ENCODE measurements around the gene FBXL20.

Gene FBXL20

DNA sequence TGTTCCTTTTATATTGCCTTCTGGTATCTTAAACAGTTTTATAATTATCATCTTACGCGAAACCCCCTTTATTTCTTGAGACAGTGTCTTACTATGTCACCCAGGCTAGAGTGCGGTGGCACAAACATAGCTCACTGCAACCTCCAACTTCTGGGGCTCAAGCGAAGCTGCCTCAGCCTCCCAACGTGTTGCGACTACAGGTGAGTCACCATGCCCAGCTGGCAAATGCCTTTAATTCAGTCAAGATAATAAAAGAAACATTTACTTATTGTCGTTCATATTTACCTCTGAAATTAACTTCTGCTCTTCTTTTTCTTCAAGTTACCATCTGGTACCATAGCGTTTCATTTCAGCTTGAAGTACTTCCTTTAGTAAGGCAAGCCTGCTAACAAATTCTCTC lies 43.9 kb downstream of the FBXL20 start:
- H3K9me3 ChIP-seq (ENCODE audit: control insufficient read depth, insufficient read depth, low read depth, low read length): no peaks in the 10 kb centered on the region
- peaks cover 5% of the 10 kb centered on the region; the same call in 1 of the 2 replicates for H3K4me1 ChIP-seq (ENCODE audit: control insufficient read depth, insufficient read depth, low read length)
- TF ChIP-seq MYNN (tag by site-specific recombination; IDR thresholded peaks at IDR 0.05; ENCODE audit: borderline replicate concordance) (no peak), MZF1 (tag by site-specific recombination; IDR thresholded peaks at IDR 0.05; ENCODE audit: borderline replicate concordance) (no peak), ZNF16 (tag by site-specific recombination; IDR thresholded peaks at IDR 0.05; ENCODE audit: low read depth) (no peak), WT1 (tag by site-specific recombination; IDR thresholded peaks at IDR 0.05) (no peak), HOXD13 (CRISPR knock-in tag; IDR thresholded peaks at IDR 0.05; ENCODE audit: borderline replicate concordance) (no peak), ZNF146 (tag by site-specific recombination; IDR thresholded peaks at IDR 0.05) (no peak), ZNF571 (tag by site-specific recombination; IDR thresholded peaks at IDR 0.05) (no peak), ZNF404 (tag by site-specific recombination; IDR thresholded peaks at IDR 0.05) (no peak), ZNF530 (tag by site-specific recombination; IDR thresholded peaks at IDR 0.05; ENCODE audit: low read depth) (no peak), ZNF324 (tag by site-specific recombination; IDR thresholded peaks at IDR 0.05) (no peak)
- TF ChIP-seq, protein P1, sequence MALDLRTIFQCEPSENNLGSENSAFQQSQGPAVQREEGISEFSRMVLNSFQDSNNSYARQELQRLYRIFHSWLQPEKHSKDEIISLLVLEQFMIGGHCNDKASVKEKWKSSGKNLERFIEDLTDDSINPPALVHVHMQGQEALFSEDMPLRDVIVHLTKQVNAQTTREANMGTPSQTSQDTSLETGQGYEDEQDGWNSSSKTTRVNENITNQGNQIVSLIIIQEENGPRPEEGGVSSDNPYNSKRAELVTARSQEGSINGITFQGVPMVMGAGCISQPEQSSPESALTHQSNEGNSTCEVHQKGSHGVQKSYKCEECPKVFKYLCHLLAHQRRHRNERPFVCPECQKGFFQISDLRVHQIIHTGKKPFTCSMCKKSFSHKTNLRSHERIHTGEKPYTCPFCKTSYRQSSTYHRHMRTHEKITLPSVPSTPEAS (tag by site-specific recombination; IDR thresholded peaks at IDR 0.05): no peak
- TF ChIP-seq, protein P2, sequence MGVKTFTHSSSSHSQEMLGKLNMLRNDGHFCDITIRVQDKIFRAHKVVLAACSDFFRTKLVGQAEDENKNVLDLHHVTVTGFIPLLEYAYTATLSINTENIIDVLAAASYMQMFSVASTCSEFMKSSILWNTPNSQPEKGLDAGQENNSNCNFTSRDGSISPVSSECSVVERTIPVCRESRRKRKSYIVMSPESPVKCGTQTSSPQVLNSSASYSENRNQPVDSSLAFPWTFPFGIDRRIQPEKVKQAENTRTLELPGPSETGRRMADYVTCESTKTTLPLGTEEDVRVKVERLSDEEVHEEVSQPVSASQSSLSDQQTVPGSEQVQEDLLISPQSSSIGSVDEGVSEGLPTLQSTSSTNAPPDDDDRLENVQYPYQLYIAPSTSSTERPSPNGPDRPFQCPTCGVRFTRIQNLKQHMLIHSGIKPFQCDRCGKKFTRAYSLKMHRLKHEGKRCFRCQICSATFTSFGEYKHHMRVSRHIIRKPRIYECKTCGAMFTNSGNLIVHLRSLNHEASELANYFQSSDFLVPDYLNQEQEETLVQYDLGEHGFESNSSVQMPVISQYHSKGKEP (tag by site-specific recombination; IDR thresholded peaks at IDR 0.05): no peak
- no peak overlapping the region for H3K27ac ChIP-seq (ENCODE audit: extremely low read depth, low read depth, low read length)
- ChIA-PET POLR2A (no interaction called here), CTCF (no interaction called here)
- no peak overlapping the region for H3K4me3 ChIP-seq (ENCODE audit: low read depth, low read length)
- no peaks in the 10 kb centered on the region; a peak in 1 of 3 replicates for H3K36me3 ChIP-seq (ENCODE audit: control insufficient read depth in 2 of 2, insufficient read depth in 1 of 2, low read length in 2 of 2)

DNA sequence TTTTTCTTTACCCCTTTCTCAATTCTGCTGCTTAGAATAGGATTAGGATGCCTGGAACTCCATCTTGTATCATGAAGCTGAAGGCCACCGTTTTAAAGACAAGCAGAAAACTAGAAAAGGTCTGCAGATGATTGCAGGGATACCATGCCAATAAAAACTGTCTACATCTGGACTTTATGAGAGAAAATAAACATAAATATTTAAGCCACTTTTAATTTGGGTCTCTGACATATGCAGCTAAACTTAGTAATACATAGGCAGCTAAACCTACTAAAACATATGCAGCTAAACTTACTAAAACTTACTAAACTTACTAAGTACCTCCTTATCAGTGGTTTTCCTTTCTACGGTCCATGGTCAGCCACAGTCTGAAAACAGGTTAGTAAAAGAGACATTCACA lies 48.4 kb downstream of the FBXL20 start:
- POLR2A ChIA-PET: interaction anchor here (0.6 to 1.0 kb wide), 2 partner anchors 10 to 108 kb away, joined by 3 to 5 read pairs; partner anchors contain the start of gene CDK12
- Histone ChIP-seq H3K4me3 (ENCODE audit: low read depth, low read length) (no peak overlapping the region), H3K4me1 (ENCODE audit: control insufficient read depth, insufficient read depth, low read length) (peaks cover 5% of the 10 kb centered on the region; the same call in 1 of the 2 replicates), H3K36me3 (ENCODE audit: control insufficient read depth in 2 of 2, insufficient read depth in 1 of 2, low read length in 2 of 2) (no peaks in the 10 kb centered on the region; a peak in 1 of 3 replicates), H3K27ac (ENCODE audit: extremely low read depth, low read depth, low read length) (no peak overlapping the region), H3K9me3 (ENCODE audit: control insufficient read depth, insufficient read depth, low read depth, low read length) (no peaks in the 10 kb centered on the region)
- TF ChIP-seq, protein P3, sequence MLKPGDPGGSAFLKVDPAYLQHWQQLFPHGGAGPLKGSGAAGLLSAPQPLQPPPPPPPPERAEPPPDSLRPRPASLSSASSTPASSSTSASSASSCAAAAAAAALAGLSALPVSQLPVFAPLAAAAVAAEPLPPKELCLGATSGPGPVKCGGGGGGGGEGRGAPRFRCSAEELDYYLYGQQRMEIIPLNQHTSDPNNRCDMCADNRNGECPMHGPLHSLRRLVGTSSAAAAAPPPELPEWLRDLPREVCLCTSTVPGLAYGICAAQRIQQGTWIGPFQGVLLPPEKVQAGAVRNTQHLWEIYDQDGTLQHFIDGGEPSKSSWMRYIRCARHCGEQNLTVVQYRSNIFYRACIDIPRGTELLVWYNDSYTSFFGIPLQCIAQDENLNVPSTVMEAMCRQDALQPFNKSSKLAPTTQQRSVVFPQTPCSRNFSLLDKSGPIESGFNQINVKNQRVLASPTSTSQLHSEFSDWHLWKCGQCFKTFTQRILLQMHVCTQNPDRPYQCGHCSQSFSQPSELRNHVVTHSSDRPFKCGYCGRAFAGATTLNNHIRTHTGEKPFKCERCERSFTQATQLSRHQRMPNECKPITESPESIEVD (tag by site-specific recombination; IDR thresholded peaks at IDR 0.05): peak; percentile 71
- TF ChIP-seq, protein P4, sequence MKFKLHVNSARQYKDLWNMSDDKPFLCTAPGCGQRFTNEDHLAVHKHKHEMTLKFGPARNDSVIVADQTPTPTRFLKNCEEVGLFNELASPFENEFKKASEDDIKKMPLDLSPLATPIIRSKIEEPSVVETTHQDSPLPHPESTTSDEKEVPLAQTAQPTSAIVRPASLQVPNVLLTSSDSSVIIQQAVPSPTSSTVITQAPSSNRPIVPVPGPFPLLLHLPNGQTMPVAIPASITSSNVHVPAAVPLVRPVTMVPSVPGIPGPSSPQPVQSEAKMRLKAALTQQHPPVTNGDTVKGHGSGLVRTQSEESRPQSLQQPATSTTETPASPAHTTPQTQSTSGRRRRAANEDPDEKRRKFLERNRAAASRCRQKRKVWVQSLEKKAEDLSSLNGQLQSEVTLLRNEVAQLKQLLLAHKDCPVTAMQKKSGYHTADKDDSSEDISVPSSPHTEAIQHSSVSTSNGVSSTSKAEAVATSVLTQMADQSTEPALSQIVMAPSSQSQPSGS (tag by site-specific recombination; IDR thresholded peaks at IDR 0.05; ENCODE audit: low read depth): no peak
- CTCF ChIA-PET: interaction anchor here (0.6 to 1.7 kb wide), 9 partner anchors 13 to 1782 kb away, joined by 3 to 14 read pairs (median 4); no protein-coding TSS in a partner anchor

DNA sequence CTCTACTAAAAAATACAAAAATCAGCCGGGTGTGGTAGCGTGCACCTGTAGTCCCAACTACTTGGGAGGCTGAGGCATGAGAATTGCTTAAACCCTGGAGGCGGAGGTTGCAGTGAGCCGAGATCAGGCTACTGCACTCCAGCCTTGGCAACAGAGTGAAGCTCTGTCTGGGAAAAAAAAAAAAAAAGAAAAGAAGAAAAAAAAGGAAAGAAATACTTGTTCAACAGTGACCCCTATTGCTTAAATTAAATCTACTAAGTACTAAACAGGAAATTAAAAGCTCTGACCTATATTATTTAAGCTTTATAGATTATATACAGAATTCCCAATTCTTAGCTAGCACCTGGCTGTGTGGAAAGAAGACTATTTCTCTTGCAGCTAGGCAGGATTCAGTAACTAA lies 48.9 kb downstream of the FBXL20 start:
- Histone ChIP-seq H3K4me3 (ENCODE audit: low read depth, low read length) (no peak overlapping the region), H3K36me3 (ENCODE audit: control insufficient read depth in 2 of 2, insufficient read depth in 1 of 2, low read length in 2 of 2) (no peaks in the 10 kb centered on the region; a peak in 1 of 3 replicates), H3K27ac (ENCODE audit: extremely low read depth, low read depth, low read length) (no peak overlapping the region), H3K9me3 (ENCODE audit: control insufficient read depth, insufficient read depth, low read depth, low read length) (no peaks in the 10 kb centered on the region), H3K4me1 (ENCODE audit: control insufficient read depth, insufficient read depth, low read length) (0 out of 2 replicates have a peak, but pooled peaks cover 2% of the 10 kb centered on the region)
- POLR2A ChIA-PET: interaction anchor here (0.9 to 1.0 kb wide), 2 partner anchors 109 to 153 kb away, joined by 5 read pairs; partner anchors contain the start of genes CDK12 and RPL19
- CTCF ChIA-PET: interaction anchor here (0.6 to 1.7 kb wide), 8 partner anchors 14 to 414 kb away, joined by 3 to 14 read pairs (median 4); no protein-coding TSS in a partner anchor
- TF ChIP-seq ZNF292 (tag by site-specific recombination; IDR thresholded peaks at IDR 0.05; ENCODE audit: borderline replicate concordance, low read depth) (no peak), ZNF48 (tag by site-specific recombination; IDR thresholded peaks at IDR 0.05) (no peak), ZNF174 (tag by site-specific recombination; IDR thresholded peaks at IDR 0.05) (no peak), HOXA7 (CRISPR knock-in tag; IDR thresholded peaks at IDR 0.05; ENCODE audit: borderline replicate concordance) (no peak), ZNF132 (tag by site-specific recombination; IDR thresholded peaks at IDR 0.05; ENCODE audit: borderline replicate concordance) (no peak), TCF7L2 (IDR thresholded peaks at IDR 0.05; ENCODE audit: borderline replicate concordance, low read depth, low read length) (no peak), ZNF16 (tag by site-specific recombination; IDR thresholded peaks at IDR 0.05; ENCODE audit: low read depth) (no peak), ZFP69B (tag by site-specific recombination; IDR thresholded peaks at IDR 0.05) (no peak)
- TF ChIP-seq, protein P5, sequence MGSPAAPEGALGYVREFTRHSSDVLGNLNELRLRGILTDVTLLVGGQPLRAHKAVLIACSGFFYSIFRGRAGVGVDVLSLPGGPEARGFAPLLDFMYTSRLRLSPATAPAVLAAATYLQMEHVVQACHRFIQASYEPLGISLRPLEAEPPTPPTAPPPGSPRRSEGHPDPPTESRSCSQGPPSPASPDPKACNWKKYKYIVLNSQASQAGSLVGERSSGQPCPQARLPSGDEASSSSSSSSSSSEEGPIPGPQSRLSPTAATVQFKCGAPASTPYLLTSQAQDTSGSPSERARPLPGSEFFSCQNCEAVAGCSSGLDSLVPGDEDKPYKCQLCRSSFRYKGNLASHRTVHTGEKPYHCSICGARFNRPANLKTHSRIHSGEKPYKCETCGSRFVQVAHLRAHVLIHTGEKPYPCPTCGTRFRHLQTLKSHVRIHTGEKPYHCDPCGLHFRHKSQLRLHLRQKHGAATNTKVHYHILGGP (tag by site-specific recombination; IDR thresholded peaks at IDR 0.05): no peak
- TF ChIP-seq, protein P6, sequence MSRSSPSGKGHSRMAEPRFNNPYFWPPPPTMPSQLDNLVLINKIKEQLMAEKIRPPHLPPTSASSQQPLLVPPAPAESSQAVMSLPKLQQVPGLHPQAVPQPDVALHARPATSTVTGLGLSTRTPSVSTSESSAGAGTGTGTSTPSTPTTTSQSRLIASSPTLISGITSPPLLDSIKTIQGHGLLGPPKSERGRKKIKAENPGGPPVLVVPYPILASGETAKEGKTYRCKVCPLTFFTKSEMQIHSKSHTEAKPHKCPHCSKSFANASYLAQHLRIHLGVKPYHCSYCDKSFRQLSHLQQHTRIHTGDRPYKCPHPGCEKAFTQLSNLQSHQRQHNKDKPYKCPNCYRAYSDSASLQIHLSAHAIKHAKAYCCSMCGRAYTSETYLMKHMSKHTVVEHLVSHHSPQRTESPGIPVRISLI (tag by site-specific recombination; IDR thresholded peaks at IDR 0.05): no peak

Data from HEK293 (cell line).